Islet precursor cell (in vitro differentiated cells): ENCODE results near the gene HRC.
A peak's percentile ranks its signal among the peaks of the same experiment; 100 is the strongest.
"Not testable (repeated sequence)": the region's sequence is repeated elsewhere in the genome, so short reads cannot be mapped to it uniquely, and the experiment has no call there.

Experiments
- DNase-seq: peaks from one replicate; pipeline ENCODE4 v3.0.0-alpha.2; 2018

The HRC gene

DNA sequence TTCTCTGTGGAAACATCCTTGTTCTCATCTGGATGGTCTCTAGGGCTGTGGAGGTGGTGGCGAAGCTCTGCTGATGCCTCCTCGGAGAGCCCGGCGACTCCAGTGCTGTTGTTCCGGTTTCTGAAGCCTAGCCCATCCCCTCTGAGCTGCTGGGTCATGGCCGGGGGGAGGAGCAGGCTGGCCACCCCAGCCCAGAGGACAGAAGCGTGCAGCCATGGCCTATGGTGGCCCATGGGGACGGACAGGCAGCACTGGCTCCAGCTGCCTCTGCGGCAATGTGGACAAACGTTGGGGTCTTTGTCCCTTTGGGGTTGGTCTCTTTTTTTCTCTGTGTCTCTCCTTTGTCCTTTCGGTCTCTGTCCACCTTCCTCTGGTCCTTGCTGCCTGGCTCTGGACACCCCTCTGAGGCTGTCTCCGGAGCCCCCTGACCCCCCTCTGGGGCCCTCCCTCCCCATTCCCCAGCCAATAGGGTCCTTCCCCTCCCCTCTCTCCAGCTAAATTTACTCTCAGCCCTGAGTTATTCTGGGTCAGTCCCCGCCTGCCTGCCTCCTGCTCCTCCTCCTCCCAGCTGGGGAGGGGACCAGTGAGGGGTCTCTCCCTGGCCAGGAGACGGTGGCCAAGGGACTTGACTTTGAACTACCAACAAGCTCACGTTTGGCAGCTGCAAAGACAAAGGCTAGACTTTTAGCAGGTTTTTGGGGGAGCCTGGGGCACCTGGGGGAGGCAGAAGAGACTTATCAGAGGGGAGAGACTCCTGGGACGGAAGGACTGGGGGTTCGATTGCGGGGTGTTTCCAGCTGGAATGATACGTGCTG is at the start of gene HRC:
Gene HRC, minus strand, starts transcription at position 392 of the 815 bp plus-strand sequence. Its CDS starts 159 bp downstream, at position 233.
- peak; percentile 50 for DNase-seq

DNA sequence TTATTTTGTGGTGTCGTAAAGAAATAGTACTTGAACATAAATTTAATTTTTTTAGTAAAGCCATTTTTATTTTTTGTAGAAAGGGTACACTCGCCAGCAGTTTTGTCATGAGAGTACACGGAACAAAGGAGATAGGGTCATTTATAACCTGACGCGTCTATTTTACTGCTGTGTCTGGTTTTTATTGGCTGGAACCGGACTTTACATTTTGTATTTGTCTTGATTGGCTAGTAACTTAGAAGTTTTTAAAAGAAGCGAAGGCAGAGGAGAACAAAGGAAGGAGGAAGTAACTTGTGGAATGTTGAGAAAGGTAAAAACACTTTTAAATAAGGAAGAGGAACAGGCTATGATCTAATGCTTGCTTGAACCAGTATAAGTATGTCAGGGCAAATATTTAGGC is 45.8 kb upstream of the HRC start:
- DNase-seq, result no peak

- no peak for DNase-seq
These were observed 45.2 kb upstream of the HRC start for GRCh38 chr19:49200238-49200862.

- DNase-seq, result no peak
These were observed 41.5 kb upstream of the HRC start for GRCh38 chr19:49196527-49197240.

DNA sequence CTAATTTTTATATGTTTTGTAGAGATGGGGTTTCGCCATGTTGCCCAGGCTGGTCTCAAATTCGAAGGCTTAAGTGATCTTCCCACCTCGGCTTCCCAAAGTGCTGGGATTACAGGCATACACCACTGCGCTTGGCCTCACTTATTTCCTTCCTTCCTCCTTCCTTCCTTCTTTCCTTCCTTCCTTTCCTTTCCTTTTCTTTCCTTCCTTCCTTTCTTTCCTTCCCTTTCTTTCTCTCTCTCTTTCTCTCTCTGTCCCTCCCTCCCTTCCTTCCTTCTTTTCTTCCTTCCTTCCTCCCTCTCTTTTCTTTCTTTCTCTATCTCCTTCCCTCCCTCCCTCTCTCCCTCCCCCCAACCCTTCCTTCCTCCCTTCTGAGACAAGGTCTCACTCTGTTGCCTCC is 39.2 kb upstream of the HRC start:
- no peak for DNase-seq

DNA sequence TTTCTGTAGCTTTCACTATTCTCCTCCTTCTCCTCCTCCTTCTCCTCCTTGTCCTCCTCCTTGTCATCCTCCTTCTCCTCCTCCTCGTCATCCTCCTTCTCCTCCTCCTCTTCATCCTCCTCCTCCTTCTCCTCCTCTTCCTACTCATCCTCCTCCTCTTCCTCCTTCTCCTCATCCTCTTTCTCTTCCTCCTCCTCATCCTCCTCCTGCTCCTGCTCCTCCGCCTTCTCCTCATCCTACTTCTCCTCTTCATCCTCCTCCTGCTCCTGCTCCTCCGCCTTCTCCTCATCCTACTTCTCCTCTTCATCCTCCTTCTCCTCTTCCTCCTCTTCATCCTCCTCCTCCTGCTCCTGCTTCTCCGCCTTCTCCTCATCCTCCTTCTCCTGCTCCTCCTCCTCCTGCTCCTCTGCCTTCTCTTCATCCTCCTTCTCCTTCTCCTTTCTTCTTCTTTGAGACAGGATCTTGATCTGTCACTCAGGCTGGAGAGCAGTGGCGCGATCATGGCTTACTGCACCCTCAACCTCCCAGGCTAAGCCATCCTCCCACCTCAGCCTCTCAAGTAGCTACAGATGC is 38.7 kb upstream of the HRC start:
- no peak for DNase-seq

DNA sequence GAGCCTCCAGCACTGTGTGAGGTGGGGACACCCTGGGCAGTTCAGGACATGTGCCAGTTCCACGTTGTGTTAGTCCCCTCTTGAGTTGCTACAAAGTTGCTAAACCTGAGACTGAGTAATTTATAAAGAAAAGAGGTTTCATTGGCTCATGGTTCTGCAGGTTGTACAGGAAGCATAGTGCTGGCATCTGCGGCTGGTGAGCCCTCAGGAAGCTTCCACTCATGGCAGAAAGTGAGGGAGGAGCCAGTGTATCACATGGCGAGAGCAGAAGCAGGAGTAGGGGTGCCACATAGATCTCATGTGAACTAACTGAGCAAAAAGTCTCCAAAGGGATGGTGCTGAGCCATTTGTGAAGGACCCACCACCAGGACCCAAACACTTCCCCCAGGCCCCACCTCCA is 35.6 kb upstream of the HRC start:
- no peak for DNase-seq

DNA sequence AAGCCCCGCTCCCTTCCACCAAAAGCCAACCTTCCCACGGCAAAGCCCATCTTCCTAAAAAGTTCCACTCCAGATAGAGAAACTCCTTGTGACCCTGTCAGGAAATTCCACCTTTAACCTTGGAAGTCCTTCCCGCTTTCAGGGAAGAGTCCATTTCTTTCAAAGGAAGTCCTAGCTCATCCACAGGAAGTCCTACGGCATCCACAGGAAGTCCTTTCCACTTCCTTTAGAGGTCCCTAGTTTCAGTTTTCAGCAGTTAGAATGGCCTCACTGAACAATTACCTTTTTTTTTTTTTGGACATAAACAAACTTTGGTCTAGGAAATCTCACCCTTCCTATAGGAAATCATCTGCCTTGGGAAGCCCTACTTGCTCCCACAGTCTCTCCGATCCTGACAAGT is 34.1 kb upstream of the HRC start:
- DNase-seq, result no peak

DNA sequence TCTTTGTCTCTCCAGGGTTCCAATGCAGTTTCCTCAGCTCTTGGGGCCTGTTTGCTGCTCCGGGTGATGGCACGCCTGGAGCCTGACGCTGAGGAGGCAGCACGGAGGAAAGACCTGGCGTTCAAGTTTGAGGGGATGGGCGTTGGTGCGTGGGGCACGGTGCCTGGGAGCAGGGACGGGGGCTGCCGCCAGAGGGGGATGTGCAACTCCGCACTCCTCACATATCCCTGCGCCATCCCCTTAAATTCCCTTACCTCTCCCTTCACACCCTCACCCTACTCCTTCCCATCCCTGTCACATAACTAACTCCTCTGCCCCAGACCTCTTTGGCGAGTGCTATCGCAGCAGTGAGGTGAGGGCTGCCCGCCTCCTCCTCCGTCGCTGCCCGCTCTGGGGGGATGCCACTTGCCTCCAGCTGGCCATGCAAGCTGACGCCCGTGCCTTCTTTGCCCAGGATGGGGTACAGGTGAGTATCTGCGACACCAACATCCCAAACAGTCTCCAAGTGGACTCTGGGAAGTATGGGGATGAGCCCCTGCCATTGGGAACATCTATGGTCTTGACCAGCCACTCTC is 33.5 kb upstream of the HRC start:
- DNase-seq, result no peak

GRCh38 chr19:49186108-49186507 is 30.9 kb upstream of the HRC start:
- no peak for DNase-seq

GRCh38 chr19:49182848-49183375 is 27.7 kb upstream of the HRC start:
- no peak for DNase-seq

GRCh38 chr19:49182010-49182847 is 27.0 kb upstream of the HRC start:
- not testable (repeated sequence) for DNase-seq

GRCh38 chr19:49180659-49181058 is 25.5 kb upstream of the HRC start:
- no peak for DNase-seq

DNA sequence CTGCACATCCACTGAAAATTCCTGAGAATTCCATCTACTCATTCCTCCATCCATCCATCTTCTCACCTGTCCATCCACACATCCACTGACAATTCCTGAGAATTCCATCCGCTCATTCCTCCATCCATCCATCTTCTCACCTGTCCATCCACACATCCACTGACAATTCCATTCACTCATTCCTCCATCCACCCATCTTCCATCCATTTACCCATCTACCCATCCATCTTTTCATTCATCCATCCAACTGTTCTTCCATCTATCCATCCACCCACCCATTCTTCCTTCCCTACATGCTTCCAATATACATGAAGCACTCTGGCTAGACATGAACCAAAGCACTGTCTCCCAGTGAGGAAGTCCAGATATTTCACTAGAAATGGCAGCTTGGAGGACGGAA is 18.0 kb upstream of the HRC start:
- no peak for DNase-seq

- DNase-seq, result no peak
These were observed 13.2 kb upstream of the HRC start for GRCh38 chr19:49168421-49168820.

DNA sequence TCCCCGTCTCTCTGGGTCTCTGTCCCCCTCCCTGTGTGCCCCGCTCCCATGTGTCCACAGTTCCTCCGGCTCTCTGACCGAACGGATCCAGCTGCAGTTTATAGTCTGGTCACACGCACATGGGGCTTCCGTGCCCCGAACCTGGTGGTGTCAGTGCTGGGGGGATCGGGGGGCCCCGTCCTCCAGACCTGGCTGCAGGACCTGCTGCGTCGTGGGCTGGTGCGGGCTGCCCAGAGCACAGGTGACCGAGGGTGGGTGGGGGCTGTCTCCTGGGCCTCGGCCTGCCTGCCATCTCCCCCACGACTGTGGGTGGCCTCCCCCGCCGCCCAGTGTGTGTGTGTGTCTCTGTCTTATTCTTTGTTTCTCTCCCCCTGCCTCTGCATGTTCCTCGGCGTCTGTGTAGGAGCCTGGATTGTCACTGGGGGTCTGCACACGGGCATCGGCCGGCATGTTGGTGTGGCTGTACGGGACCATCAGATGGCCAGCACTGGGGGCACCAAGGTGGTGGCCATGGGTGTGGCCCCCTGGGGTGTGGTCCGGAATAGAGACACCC is 12.7 kb upstream of the HRC start:
- DNase-seq, result no peak

GRCh38 chr19:49165865-49166301 is 10.7 kb upstream of the HRC start:
- DNase-seq, result peak; percentile 50

GRCh38 chr19:49165111-49165750 is 10.0 kb upstream of the HRC start:
- peak; percentile 39 for DNase-seq

DNA sequence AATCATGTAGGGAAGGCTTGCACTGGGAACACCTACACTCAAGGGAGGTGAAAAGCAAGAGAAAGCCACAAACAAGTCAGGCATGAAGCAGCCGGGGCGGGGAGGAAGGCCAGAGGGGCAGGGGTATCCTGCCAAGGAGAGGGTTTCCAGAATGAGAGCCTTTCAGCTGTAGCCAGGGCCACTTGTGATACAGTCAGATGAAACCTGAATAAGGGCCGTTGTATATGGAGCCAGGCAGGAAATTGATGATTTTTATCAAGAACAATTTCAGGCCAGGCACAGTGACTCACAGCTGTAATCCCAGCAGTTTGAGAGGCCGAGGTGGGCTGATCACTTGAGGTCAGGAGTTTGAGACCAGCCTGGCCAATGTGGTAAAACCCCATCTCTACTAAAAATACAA is 6.8 kb upstream of the HRC start:
- DNase-seq, result no peak

- no peak for DNase-seq
These were observed 5.4 kb upstream of the HRC start for GRCh38 chr19:49160450-49161189.
